Measurements from ENCODE around the gene TTBK1.

GRCh38 chr6:43303751-43304331 is 60.6 kb downstream of the TTBK1 start:
- TF ChIP-seq, protein P1, sequence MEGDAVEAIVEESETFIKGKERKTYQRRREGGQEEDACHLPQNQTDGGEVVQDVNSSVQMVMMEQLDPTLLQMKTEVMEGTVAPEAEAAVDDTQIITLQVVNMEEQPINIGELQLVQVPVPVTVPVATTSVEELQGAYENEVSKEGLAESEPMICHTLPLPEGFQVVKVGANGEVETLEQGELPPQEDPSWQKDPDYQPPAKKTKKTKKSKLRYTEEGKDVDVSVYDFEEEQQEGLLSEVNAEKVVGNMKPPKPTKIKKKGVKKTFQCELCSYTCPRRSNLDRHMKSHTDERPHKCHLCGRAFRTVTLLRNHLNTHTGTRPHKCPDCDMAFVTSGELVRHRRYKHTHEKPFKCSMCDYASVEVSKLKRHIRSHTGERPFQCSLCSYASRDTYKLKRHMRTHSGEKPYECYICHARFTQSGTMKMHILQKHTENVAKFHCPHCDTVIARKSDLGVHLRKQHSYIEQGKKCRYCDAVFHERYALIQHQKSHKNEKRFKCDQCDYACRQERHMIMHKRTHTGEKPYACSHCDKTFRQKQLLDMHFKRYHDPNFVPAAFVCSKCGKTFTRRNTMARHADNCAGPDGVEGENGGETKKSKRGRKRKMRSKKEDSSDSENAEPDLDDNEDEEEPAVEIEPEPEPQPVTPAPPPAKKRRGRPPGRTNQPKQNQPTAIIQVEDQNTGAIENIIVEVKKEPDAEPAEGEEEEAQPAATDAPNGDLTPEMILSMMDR (IDR thresholded peaks at IDR 0.05) = no peak
- TF ChIP-seq POLR2AphosphoS5 (IDR thresholded peaks at IDR 0.05) (no peak), EP300 (IDR thresholded peaks at IDR 0.05) (no peak), POLR2A (IDR thresholded peaks at IDR 0.05) (no peak)
